Stomach (tissue), 9 donors: Measurements from ENCODE around the gene DHRS1. TPM values are rescaled to one million over a fixed set of nuclear protein-coding genes. Genes with fewer than 3 reads are reported as not detected.
A peak's percentile ranks its signal among the peaks of the same experiment; 100 is the strongest.

Source experiments
- DNase-seq, 2 donors: peaks; one replicate each; pipeline versions ENCODE4 v3.0.0 to v3.0.0-alpha.2; 2013 to 2019
- H3K27ac ChIP-seq, 5 donors: fragments of 200-600 bp in 4 of 5; sonication (generic) in 4 of 5; one replicate each; pipeline ENCODE4 v1.5.1; 2013 to 2019; ENCODE audit warnings: mild to moderate bottlenecking in 1 of 5, moderate library complexity in 1 of 5
- H3K27me3 ChIP-seq, 3 donors: fragments of 200-600 bp; sonication (generic); one replicate each; pipeline ENCODE4 v1.5.1; 2017 to 2019; ENCODE audit warnings: mixed run types in 1 of 3
- H3K36me3 ChIP-seq, 4 donors: fragments of 200-600 bp; sonication (generic); 1 replicate in 3 of 4; 2 replicates in 1 of 4; pipeline ENCODE4 v1.5.1; 2016 to 2019
- H3K4me1 ChIP-seq, 4 donors: fragments of 200-600 bp; sonication (generic); one replicate each; pipeline ENCODE4 v1.5.1; 2016 to 2019
- H3K4me3 ChIP-seq, 4 donors: fragments of 200-600 bp; sonication (generic) in 3 of 4; one replicate each; pipeline ENCODE4 v1.5.1; 2016 to 2019; ENCODE audit warnings: mild to moderate bottlenecking in 1 of 4
- H3K9me3 ChIP-seq, 4 donors: fragments of 200-600 bp; sonication (generic); one replicate each; pipeline ENCODE4 v1.5.1; 2016 to 2019
- EP300 ChIP-seq: sonication (generic); formaldehyde crosslinking; IDR thresholded peaks from one replicate; pipeline ENCODE4 v1.6.1; 2017; ENCODE audit warnings: antibody characterized with exemption
- POLR2A ChIP-seq, 4 donors: fragments of 450-650 bp; IDR thresholded peaks; one replicate each; pipeline ENCODE4 v1.6.1; 2016; ENCODE audit warnings: antibody characterized with exemption in 4 of 4, control low read depth in 2 of 4, mild to moderate bottlenecking in 1 of 4, moderate library complexity in 1 of 4
- POLR2AphosphoS5 ChIP-seq, 3 donors: sonication (generic); formaldehyde crosslinking; IDR thresholded peaks; one replicate each; pipeline ENCODE4 v1.6.1; 2016; ENCODE audit warnings: antibody characterized with exemption in 3 of 3
- WGBS, 5 donors: extraction: QIAGEN DNeasy Blood & Tissue Kit in 3 of 5; methylation state at CpG; one replicate each; pipeline versions ENCODE4 v1.1.5 to v1.1.7; 2013 to 2018; 5-methylcytosine and 5-hydroxymethylcytosine counted together
- intact Hi-C: fragments of 100-400 bp; cut with DNase I; formaldehyde crosslinking; loops from one replicate; pipeline ENCODE4 v1.15.1; 2023; ENCODE audit warnings: low total_unique reads
- polyA plus RNA-seq, 3 donors: library from polyadenylated mRNA; stranded (reverse); fragments of 200-250 nt; gene quantifications; one replicate each; pipeline ENCODE4 v1.2.3, GENCODE V29; 2013
- total RNA-seq, 5 donors: library from RNA; depleted of rRNA; stranded (reverse); fragments of >200 nt; gene quantifications; one replicate each; pipeline versions ENCODE4 v1.1.0 to v1.2.3, GENCODE V29; 2014 to 2016
- TF ChIP-seq, protein P1 (sequence below), 7 experiments: fragments of 450-650 bp in 4 of 7; fragments of 200-600 bp in 3 of 7; sonication (generic) in 3 of 7; IDR thresholded peaks; one replicate each; pipeline ENCODE4 v1.5.1; 2016 to 2019; ENCODE audit warnings: antibody characterized with exemption in 7 of 7, control low read depth in 2 of 7, mild to moderate bottlenecking in 1 of 7
- donor health status: healthy with polysubstance abuse.
- donor health status: Bipolar disorder and iron deficiency.
- donor health status: healthy.

Gene DHRS1
- total and polyA plus RNA-seq, 8 donors = 5.3 to 71.9 (median 25.1) TPM

DNA sequence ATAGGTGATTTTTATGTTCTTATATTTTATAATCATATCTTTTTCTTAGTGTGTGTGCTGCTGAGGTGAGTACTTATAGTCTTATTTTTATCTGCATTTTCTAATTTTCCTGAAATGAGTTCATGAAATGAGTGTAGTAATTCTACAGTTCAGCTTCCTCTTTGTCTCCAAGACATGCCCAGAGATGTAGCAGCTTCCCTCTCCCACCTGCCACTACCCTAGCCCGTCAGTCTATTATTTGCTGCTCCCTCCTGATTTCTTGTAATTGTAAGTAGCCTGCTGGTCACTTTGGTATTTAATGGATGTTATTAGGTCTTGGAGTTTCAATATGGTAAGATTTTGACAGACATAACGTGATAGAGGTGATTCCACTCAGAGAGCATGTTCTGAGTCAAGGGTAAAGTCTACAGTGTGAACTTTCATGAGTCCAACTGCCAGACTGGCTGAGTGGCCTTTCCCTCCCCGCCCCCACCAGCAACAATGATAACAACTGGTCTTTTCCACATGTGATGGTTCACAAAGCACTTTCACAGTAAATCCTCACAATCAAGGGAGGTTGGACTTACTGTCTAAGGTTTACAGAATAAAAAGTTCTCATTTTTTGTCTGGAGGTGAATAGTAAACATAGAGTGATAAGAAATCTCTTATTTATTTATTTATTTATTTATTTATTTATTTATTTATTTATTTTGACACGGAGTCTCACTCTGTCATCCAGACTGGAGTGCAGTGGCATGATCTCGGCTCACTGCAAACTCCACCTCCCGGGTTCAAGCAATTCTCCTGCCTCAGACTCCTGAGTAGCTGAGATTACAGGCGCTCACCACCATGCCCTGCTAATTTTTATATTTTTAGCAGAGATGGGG is 44.4 kb upstream of the DHRS1 start:
- intact Hi-C loops = no loop called here
- WGBS, 5 donors = 55 to 76% (median 68%) methylated on average over 7 of the region's 7 CpGs
- Histone ChIP-seq H3K27ac (no peak overlapping the region), H3K9me3 (no peaks in the 10 kb centered on the region), H3K36me3 (no peaks in the 10 kb centered on the region), H3K4me3 (no peak overlapping the region), H3K4me1 (peaks cover under 1 to 9% (median 5%) of the 10 kb centered on the region in 4 donors), H3K27me3 (peaks cover 0 to 2% (median 0%) of the 10 kb centered on the region in 3 donors)
- peak in 1 of 2 donors; percentile 49 for DNase-seq
- TF ChIP-seq, protein P1, sequence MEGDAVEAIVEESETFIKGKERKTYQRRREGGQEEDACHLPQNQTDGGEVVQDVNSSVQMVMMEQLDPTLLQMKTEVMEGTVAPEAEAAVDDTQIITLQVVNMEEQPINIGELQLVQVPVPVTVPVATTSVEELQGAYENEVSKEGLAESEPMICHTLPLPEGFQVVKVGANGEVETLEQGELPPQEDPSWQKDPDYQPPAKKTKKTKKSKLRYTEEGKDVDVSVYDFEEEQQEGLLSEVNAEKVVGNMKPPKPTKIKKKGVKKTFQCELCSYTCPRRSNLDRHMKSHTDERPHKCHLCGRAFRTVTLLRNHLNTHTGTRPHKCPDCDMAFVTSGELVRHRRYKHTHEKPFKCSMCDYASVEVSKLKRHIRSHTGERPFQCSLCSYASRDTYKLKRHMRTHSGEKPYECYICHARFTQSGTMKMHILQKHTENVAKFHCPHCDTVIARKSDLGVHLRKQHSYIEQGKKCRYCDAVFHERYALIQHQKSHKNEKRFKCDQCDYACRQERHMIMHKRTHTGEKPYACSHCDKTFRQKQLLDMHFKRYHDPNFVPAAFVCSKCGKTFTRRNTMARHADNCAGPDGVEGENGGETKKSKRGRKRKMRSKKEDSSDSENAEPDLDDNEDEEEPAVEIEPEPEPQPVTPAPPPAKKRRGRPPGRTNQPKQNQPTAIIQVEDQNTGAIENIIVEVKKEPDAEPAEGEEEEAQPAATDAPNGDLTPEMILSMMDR (IDR thresholded peaks at IDR 0.05) = no peak
- TF ChIP-seq EP300 (no peak), POLR2AphosphoS5 (IDR thresholded peaks at IDR 0.05) (no peak), POLR2A (IDR thresholded peaks at IDR 0.05) (no peak)

DNA sequence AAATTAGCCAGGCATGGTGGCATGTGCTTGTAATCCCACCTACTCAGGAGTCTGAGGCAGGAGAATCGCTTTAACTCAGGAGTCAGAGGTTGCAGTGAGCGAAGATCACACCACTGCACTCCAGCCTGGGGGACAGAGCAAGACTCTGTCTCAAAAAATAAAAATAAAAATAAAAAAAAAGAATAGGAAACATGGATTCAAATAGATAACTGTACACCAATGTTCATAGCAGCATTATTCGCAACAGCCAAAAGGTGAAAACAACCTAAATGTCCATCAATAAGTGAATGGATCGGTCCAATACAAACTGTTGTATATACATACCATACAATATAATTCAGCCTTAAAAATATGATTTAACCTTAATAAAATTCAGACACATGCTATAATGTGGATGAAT is 43.3 kb upstream of the DHRS1 start:
- intact Hi-C loops = no loop called here
- H3K36me3 ChIP-seq = peaks cover 0 to 8% (median 2%) of the 10 kb centered on the region in 4 donors
- DNase-seq = no peak
- H3K4me3 ChIP-seq = no peak overlapping the region
- no peak overlapping the region for H3K27ac ChIP-seq
- no peaks in the 10 kb centered on the region for H3K9me3 ChIP-seq
- TF ChIP-seq POLR2A (IDR thresholded peaks at IDR 0.05) = no peak
- TF ChIP-seq POLR2AphosphoS5 (IDR thresholded peaks at IDR 0.05) = no peak
- no peak for TF ChIP-seq EP300
- TF ChIP-seq, protein P1 (IDR thresholded peaks at IDR 0.05) = no peak
- WGBS, 5 donors = 79 to 98% (median 96%) methylated on average over 4 of the region's 4 CpGs
- peaks cover 0 to 2% (median 0%) of the 10 kb centered on the region in 3 donors for H3K27me3 ChIP-seq
- peaks cover 10 to 21% (median 16%) of the 10 kb centered on the region in 4 donors for H3K4me1 ChIP-seq

DNA sequence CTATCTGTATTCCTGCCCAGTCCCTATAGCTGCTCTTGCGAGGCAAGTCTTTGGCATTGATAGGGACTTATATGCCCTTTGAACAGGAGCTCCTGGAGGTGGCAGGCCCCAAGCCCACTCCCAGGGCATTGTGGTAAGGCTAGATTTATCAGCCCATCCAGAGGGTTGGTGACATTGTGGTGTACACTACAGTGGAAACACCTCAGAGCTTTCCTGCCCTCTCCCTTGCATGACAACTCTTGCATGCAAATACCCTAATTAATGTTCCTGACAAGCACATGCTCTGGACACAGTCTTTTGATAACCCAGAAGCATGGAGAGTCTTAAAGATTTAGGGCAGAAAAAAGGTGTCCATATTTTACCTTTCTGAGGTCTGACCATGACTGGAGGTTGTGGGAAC is 41.0 kb upstream of the DHRS1 start:
- Histone ChIP-seq H3K36me3 (peaks cover 4 to 31% (median 18%) of the 10 kb centered on the region in 4 donors), H3K4me3 (no peak overlapping the region), H3K9me3 (no peaks in the 10 kb centered on the region), H3K27ac (no peak overlapping the region), H3K27me3 (peaks cover 0 to 4% (median 0%) of the 10 kb centered on the region in 3 donors), H3K4me1 (peaks cover 10 to 41% (median 18%) of the 10 kb centered on the region in 4 donors)
- 95 to 100% (median 97%) methylated on average over 1 of the region's 1 CpG; no CpG with 5 or more reads in 1 of the 5 donors for WGBS, 5 donors
- TF ChIP-seq POLR2AphosphoS5 (IDR thresholded peaks at IDR 0.05) = no peak
- intact Hi-C loops = no loop called here
- no peak for DNase-seq

DNA sequence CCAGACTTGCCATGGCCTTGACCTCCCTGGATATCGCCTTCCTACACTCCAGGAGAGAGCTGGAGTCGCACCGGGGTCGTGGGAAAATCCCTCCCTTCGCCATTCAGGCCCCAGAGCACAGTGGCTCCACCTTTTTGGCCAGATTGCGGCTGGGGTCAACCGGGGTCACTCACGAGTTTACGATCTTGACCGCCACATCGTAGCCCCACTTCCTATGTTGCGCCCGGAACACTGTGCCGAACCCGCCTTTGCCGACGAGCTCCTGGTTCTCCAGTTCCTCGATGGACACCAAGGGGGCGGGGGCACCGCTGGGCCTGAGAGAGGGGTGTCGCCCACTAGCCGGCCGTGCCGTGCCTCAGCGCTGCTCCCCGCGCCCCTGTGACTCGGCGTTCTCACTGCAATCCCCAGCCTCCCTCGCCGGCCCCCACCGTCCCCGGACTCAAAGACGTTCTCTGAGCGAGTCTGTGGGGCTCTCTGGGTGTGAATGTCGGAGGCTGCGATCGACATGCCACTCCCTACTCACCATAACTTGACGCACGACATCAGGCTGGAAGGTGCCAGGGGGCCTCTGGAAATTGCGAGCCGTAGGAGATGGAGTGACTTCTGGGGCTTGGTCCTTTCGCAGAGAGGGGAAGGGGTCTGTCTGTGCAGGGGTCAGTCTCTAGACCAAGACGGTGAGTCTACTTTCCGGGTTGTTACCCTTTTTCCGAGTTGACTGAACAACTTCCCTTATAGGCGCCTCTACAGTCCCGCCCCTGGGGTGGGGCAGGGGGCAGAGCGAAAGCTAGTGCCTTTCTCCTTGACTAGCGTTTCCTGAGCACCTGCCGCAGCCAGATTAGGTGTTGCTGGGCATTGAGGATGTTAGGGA is 39.9 kb upstream of the DHRS1 start, which contains the start of gene RIPK3:
TSS of gene RIPK3 (minus strand) at position 708 of the 868 bp plus-strand sequence. CDS start at position 543, 165 bp downstream.
- H3K9me3 ChIP-seq = no peaks in the 10 kb centered on the region
- 4 to 14% (median 7%) methylated on average over 28 to 51 of the region's 51 CpGs for WGBS, 5 donors
- H3K27ac ChIP-seq = peak within 1 kb of the TSS; percentile 79 to 87 (median 84)
- peaks cover 16 to 52% (median 24%) of the 10 kb centered on the region in 4 donors for H3K4me1 ChIP-seq
- H3K36me3 ChIP-seq = peaks cover 4 to 31% (median 18%) of the 10 kb centered on the region in 4 donors
- peak; percentile 80 to 90 for DNase-seq
- peak within 1 kb of the TSS; percentile 47 to 60 (median 55) for H3K4me3 ChIP-seq
- intact Hi-C loops = no loop called here
- peaks cover 0 to 15% (median 3%) of the 10 kb centered on the region in 3 donors for H3K27me3 ChIP-seq
- TF ChIP-seq POLR2AphosphoS5 (IDR thresholded peaks at IDR 0.05) (peak in 2 of 3 donors; percentile 59 to 68), POLR2A (IDR thresholded peaks at IDR 0.05) (peak in 1 of 4 donors; percentile 14), EP300 (no peak)
- TF ChIP-seq, protein P1 (IDR thresholded peaks at IDR 0.05) = no peak
